Measurements from ENCODE around the gene TMEM185A.
"Not testable (repeated sequence)": the region's sequence is repeated elsewhere in the genome, so short reads cannot be mapped to it uniquely, and the experiment has no call there.

The TMEM185A gene

DNA sequence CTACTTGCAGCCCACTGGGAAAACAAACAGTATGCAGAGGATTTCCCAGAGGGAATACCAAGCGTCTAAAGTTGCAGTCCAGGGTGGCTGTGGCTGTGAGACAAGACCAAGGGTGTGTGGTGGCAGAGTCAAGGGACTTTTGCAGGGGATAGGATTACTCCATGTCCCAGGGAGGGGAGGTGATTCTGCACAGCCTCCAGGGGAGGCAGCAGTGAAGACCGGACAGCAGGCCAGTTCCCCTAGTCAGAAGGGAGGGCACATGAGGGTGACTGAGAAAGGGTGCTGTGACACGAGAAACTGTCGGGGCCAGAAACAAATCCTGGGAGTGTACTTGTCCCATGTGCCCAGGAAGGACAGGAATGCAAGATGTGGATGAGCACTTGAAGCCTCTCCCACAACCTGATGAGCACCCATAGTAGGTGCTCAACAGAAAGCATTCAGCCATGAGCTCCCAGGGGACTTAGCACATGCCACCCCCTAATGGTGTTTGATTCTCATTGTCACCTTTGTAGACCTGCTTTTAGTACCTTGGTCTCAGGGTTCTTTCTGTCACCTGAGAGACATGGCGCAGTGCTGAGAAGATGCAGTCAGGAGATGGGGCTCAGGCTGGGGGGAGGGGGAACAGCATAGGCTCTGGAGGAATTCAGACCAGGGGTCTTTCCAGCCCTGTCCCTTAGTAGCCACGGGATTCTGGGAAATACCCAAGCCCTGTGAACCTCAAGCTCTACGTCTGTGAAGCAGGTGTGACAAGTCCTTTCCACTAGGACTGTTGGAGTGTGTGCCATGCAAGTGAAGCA, 63.8 kb downstream of the TMEM185A start:
- FAIRE-seq (no peak), DNase-seq (ENCODE audit: extremely low spot score, insufficient read length, low read depth) (no peak)

DNA sequence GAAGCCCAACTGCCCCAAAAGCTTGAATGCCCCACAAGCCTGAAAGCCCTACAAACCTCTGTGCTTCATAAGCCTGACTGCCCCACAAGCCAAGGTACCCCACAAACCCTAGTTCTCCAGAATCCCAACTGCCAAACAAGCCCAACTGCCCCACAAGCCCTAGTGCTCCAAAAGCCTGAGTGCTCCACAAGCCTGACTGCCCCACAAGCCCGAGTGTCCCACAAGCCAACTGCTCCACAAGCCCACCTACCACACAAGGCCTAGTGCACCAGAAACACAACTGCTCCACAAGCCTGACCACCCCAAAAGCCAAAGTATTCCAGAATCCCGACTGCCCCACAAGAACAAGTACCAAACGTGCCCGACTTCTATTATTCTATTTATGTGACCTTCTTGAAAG, 68.2 kb downstream of the TMEM185A start:
- FAIRE-seq, result no peak
- no peak for DNase-seq (ENCODE audit: extremely low spot score, insufficient read length, low read depth)

- DNase-seq (ENCODE audit: extremely low spot score, insufficient read length, low read depth); FAIRE-seq: not testable (repeated sequence)
Observed at GRCh38 chrX:149555251-149555650, 76.3 kb downstream of the TMEM185A start.

GRCh38 chrX:149551939-149552248, 79.7 kb downstream of the TMEM185A start:
- DNase-seq (ENCODE audit: extremely low spot score, insufficient read length, low read depth); FAIRE-seq: not testable (repeated sequence)

- FAIRE-seq, result peak; percentile 88
- not testable (repeated sequence) for DNase-seq (ENCODE audit: extremely low spot score, insufficient read length, low read depth)
Observed at GRCh38 chrX:149551245-149551938, 80.2 kb downstream of the TMEM185A start.

GRCh38 chrX:149550454-149550853, 81.1 kb downstream of the TMEM185A start:
- DNase-seq (ENCODE audit: extremely low spot score, insufficient read length, low read depth), result not testable (repeated sequence)
- FAIRE-seq, result peak; percentile 55

- not testable (repeated sequence) for FAIRE-seq; DNase-seq (ENCODE audit: extremely low spot score, insufficient read length, low read depth)
Observed at GRCh38 chrX:149549701-149550100, 81.9 kb downstream of the TMEM185A start, which contains the start of gene HSFX3. TSS of gene HSFX3 (minus strand) at chrX:149549924. CDS start at chrX:149549852, 72 bp downstream.

DNA sequence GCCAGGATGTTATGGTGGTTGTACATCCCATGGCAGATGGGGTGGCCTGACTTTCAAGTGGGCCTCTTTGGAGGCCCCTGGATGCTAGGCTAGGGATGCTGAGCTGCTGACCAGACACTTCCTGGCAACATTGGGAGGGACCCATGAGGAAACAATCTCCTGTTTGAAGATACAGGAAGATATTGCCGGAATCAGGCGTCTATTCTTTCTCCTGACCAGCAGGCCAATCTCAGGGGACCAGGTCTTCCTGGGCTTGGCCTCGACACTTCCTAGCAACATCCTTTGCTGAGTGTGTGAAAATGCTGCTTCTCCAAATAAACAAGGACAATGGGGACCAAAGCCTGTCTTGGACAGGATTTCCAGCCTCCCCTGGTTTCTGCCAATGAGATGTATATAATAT, 83.8 kb downstream of the TMEM185A start:
- FAIRE-seq; DNase-seq (ENCODE audit: extremely low spot score, insufficient read length, low read depth): not testable (repeated sequence)

DNA sequence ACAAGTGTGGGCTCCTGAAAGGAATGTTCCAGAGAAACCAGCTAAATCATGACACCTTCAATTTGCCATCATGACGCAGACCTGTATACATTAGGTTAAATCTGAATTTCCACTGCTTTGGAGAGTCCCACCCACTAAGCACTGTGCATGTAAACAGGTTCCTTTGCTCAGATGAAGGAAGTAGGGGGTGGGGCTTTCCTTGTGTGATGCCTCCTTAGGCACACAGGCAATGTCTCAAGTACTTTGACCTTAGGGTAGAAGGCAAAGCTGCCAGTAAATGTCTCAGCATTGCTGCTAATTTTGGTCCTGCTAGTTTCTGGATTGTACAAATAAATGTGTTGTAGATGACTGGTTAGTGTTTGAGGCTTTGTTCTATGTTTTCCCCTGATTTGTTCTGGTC, 84.6 kb downstream of the TMEM185A start:
- not testable (repeated sequence) for DNase-seq (ENCODE audit: extremely low spot score, insufficient read length, low read depth)
- peak; percentile 72 for FAIRE-seq

Data from GM18507 (cell line).